H1 (cell line): Measurements from ENCODE around the gene TIMM8B. TPM values are rescaled to one million over a fixed set of nuclear protein-coding genes. Genes with fewer than 3 reads are reported as not detected.

Experiments used
- EGR1 ChIP-seq: IDR thresholded peaks from 2 replicates; pipeline ENCODE4 v1.6.1; 2011; ENCODE audit warnings: low read depth, low read length, borderline replicate concordance
- EZH2 ChIP-seq: fragments of 200-600 bp; sonication (generic); IDR thresholded peaks from 2 replicates; pipeline ENCODE4 v1.7.1; 2012; ENCODE audit warnings: low read depth, mild to moderate bottlenecking, moderate library complexity, low read length, inconsistent platforms; ENCODE audit not compliant: severe bottlenecking
- POLR2AphosphoS5 ChIP-seq: IDR thresholded peaks from 2 replicates; pipeline ENCODE4 v1.6.1; 2011; ENCODE audit warnings: low read depth, low read length
- polyA plus RNA-seq, 7 experiments: library from polyadenylated mRNA; depleted of rRNA in 3 of 7; stranded (reverse) in 5 of 7; unstranded in 2 of 7; fragments of >200 nt in 5 of 7; fragments of 200-250 nt in 2 of 7; gene quantifications; 1 replicate in 5 of 7; 2 replicates in 1 of 7; 4 replicates in 1 of 7; pipeline versions ENCODE4 v1.2.1 to v1.2.3, GENCODE V29; 2011 to 2013; ENCODE audit warnings: missing spikeins in 2 of 7, mixed read lengths in 2 of 7
- total RNA-seq: library from RNA; stranded (reverse); fragmentation: NEBNext Ultra II Directional; extraction: Animal tissue kit (Norgen Biotek cat#: 25700); gene quantifications from 2 replicates; pipeline ENCODE4 v1.2.1, GENCODE V29; 2021

The TIMM8B gene
- total and polyA plus RNA-seq, 2 of the 8 experiments (the other 6 are each of a cell fraction or from before 2014, with no cell fraction given): 93.7 to 143 TPM

DNA sequence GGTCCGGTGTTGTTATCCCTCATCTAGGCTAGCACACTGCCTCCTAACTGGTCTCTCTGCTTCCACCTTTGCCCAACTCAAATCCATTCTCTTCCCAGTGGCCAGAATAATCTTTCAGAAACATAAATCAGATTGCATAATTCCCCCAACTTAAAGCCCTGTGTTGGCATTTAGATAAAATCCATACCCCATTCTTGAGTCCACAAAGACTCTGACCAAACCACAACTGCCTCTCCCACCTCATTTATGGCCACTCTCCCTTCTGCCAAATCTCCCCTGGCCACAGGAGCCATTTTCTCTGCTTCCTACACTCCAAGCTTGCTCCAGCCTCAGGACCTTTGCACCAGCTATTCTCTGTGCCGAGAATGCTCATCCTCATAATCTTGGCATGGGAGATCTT is 40.5 kb upstream of the TIMM8B start (continued):
- no peak for TF ChIP-seq EZH2
- TF ChIP-seq EGR1: no peak
- no peak for TF ChIP-seq POLR2AphosphoS5
